KMS-11 (cell line): ENCODE measurements around the gene BCKDHA.
A peak's percentile ranks its signal among the peaks of the same experiment; 100 is the strongest.
"Not testable (repeated sequence)": the region's sequence is repeated elsewhere in the genome, so short reads cannot be mapped to it uniquely, and the experiment has no call there.

Source experiments
- H2AFZ ChIP-seq: fragments of 200-600 bp; sonication (generic); 2 replicates; pipeline ENCODE4 v1.6.1; 2016; ENCODE audit warnings: antibody characterized with exemption, mixed run types, low read depth
- H3K27ac ChIP-seq: fragments of 200-600 bp; sonication (generic); 2 replicates; pipeline ENCODE4 v1.6.1; 2016; ENCODE audit warnings: mild to moderate bottlenecking, mixed run types
- H3K27me3 ChIP-seq: fragments of 200-600 bp; sonication (generic); 2 replicates; pipeline ENCODE4 v1.6.1; 2017; ENCODE audit warnings: mild to moderate bottlenecking, low read depth, mixed run types, moderate library complexity; ENCODE audit not compliant: insufficient read depth
- H3K36me3 ChIP-seq: fragments of 200-600 bp; sonication (generic); 2 replicates; pipeline ENCODE4 v1.6.1; 2017; ENCODE audit warnings: mild to moderate bottlenecking, mixed run types; ENCODE audit not compliant: insufficient read depth
- H3K4me1 ChIP-seq: fragments of 200-600 bp; sonication (generic); 2 replicates; pipeline ENCODE4 v1.6.1; 2016; ENCODE audit warnings: mild to moderate bottlenecking, low read depth, mixed run types; ENCODE audit not compliant: poor library complexity, severe bottlenecking
- H3K4me2 ChIP-seq: fragments of 200-600 bp; sonication (generic); 2 replicates; pipeline ENCODE4 v1.7.0; 2016; ENCODE audit warnings: mild to moderate bottlenecking, mixed run types
- H3K4me3 ChIP-seq: fragments of 200-600 bp; sonication (generic); IDR thresholded peaks from 2 replicates; pipeline ENCODE4 v1.6.1; 2017; ENCODE audit warnings: low read depth, low read length, mixed read lengths; ENCODE audit not compliant: insufficient read depth
- H3K79me2 ChIP-seq: fragments of 200-600 bp; sonication (generic); 2 replicates; pipeline ENCODE4 v1.6.1; 2016; ENCODE audit warnings: low read depth, mixed run types; ENCODE audit not compliant: insufficient read depth
- H3K9ac ChIP-seq: fragments of 200-600 bp; sonication (generic); 2 replicates; pipeline ENCODE4 v1.6.1; 2016; ENCODE audit warnings: mild to moderate bottlenecking, mixed run types
- H4K20me1 ChIP-seq: fragments of 200-600 bp; sonication (generic); 2 replicates; pipeline ENCODE4 v1.6.1; 2016; ENCODE audit warnings: mild to moderate bottlenecking, mixed run types; ENCODE audit not compliant: insufficient read depth
- TF ChIP-seq, protein P1 (sequence below): fragments of 200-600 bp; sonication (generic); conservative IDR thresholded peaks from 2 replicates; pipeline ENCODE4 v1.6.1; 2017; ENCODE audit warnings: low read depth, mild to moderate bottlenecking, antibody characterized with exemption, low read length, moderate library complexity, mixed read lengths

BCKDHA gene

DNA sequence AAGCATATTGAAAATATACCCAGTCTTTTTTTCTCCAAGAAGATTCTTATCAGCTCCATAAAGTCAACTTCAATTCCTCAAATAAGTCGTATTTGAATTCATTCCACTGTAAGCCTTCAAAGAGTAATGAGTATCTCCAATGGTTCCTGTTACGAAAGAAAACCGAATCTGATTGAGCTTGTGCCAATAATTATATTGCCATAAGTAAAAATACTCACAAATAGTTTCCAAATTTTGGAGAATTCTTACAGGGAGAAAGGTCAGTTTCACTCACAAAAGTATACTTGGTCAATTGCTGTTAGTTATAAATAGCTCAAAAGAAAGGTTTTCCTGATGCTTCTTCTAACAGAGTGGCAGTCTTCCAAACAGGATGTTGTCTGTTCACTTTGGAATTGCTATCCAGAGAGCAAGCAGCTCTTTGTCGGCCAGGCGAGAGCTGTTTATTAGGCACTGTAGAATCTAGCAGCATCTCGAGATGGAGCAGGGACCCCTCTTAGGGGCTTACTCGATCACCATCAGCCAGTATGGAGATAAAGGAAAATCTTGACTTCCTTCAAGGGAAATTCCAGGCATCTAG is 58.8 kb downstream of the BCKDHA start:
- peak overlapping the region; percentile 32; the same call in 1 of the 2 replicates for H3K4me2 ChIP-seq
- TF ChIP-seq, protein P1, sequence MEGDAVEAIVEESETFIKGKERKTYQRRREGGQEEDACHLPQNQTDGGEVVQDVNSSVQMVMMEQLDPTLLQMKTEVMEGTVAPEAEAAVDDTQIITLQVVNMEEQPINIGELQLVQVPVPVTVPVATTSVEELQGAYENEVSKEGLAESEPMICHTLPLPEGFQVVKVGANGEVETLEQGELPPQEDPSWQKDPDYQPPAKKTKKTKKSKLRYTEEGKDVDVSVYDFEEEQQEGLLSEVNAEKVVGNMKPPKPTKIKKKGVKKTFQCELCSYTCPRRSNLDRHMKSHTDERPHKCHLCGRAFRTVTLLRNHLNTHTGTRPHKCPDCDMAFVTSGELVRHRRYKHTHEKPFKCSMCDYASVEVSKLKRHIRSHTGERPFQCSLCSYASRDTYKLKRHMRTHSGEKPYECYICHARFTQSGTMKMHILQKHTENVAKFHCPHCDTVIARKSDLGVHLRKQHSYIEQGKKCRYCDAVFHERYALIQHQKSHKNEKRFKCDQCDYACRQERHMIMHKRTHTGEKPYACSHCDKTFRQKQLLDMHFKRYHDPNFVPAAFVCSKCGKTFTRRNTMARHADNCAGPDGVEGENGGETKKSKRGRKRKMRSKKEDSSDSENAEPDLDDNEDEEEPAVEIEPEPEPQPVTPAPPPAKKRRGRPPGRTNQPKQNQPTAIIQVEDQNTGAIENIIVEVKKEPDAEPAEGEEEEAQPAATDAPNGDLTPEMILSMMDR, result no peak
- no peak overlapping the region for H3K9ac ChIP-seq
- H3K79me2 ChIP-seq, result no peaks in the 10 kb centered on the region
- H3K27me3 ChIP-seq, result no peaks in the 10 kb centered on the region
- no peak overlapping the region for H2AFZ ChIP-seq
- no peaks in the 10 kb centered on the region for H4K20me1 ChIP-seq
- H3K4me3 ChIP-seq, result no peak overlapping the region
- H3K36me3 ChIP-seq, result no peaks in the 10 kb centered on the region
- peaks cover 31% of the 10 kb centered on the region for H3K4me1 ChIP-seq
- H3K27ac ChIP-seq, result no peak overlapping the region

DNA sequence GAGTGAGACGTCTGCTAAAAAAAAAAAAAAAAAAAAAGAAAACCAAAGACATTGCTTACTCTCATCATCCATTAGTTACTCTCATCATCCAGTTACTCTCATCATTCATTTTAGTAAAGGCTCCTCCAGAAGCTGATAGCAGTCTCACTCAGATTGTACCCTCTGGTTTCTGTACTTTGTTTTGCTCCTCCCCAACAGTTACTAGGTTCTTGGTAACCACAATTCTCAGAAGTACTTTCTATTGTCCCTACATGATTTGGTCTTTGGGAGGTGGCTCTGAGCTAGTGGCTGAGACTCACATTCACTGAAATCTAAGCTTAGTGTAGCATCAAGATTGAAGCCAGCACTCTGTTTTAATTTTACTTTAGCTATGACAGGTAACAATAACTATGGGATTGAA is 59.6 kb downstream of the BCKDHA start:
- H4K20me1 ChIP-seq, result no peaks in the 10 kb centered on the region
- no peak overlapping the region for H3K9ac ChIP-seq
- peaks cover 31% of the 10 kb centered on the region for H3K4me1 ChIP-seq
- no peaks in the 10 kb centered on the region for H3K27me3 ChIP-seq
- H3K27ac ChIP-seq, result no peak overlapping the region
- H3K4me3 ChIP-seq, result no peak overlapping the region
- TF ChIP-seq, protein P1, result no peak
- H3K79me2 ChIP-seq, result no peaks in the 10 kb centered on the region
- H3K36me3 ChIP-seq, result no peaks in the 10 kb centered on the region
- H2AFZ ChIP-seq, result no peak overlapping the region
- peak overlapping the region; percentile 32; the same call in 1 of the 2 replicates for H3K4me2 ChIP-seq

DNA sequence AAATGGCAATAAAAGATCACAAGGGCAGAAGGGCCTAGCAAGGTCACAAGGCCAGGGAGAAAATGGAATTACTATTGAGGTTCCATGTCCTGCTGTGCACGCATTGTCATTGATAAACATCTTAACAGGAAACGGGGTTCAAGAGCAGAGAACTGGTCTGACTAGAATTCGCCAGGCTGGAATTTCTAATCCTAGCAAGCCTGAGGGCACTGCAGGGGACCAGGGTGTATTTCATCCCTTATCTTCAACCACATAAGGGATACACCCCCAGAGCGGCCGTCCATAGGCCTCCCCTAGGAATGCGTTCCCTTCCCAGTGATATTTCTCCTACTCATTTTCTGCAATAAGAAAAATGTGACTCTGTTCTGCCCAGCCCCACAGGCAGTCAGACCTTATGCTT is 64.9 kb downstream of the BCKDHA start:
- H3K4me2 ChIP-seq, result no peak overlapping the region

DNA sequence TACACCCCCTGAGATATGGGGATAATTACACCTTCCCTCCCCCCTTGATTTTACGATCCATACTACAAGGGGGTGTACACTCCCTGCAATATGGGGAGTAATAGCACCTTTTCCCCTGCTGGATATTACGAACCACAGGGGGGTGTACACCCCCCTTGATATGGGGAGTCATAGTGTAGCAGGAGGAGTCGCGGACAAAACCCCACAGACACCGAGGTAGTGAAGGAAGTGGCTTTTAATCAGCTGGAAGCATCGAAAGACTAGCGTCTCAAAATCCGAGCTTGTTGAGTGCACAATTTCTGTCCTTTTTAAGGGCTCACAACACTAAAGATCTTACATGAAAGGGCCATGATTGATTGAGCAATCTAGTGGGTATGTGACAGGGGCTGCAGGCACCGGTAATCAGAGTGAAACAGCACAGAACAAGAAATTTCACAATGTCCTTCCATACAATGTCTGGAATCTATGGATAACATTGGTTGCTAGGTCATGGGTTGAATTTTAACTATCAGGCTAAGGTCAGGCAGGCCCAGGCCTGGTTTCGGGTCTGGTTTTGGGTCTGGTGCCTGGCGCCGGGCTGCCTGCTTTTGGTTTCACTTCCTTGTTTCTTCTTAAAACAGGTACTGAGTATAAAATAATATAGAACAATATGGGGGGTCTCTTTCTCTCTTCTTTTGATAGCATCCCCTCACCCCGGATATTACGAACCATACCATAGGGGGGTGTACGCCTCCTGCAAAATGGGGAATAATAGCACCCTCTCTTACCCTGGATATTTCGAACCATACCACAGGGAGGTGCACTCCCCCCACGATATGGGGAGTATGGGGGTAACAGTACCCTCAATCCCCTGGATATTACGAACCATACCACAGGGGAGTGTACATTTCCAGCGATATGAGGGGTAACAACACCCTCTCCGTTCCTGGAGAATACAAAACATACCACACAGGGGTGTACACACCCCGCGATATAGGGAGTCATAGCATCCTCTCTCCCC is 65.9 kb downstream of the BCKDHA start:
- not testable (repeated sequence) for H3K27ac ChIP-seq

More for the DNA sequence above, 64.9 kb downstream of the BCKDHA start:
- Histone ChIP-seq H2AFZ (no peak overlapping the region), H3K9ac (no peak overlapping the region), H3K79me2 (no peaks in the 10 kb centered on the region), H3K4me1 (peaks cover 11% of the 10 kb centered on the region), H3K36me3 (no peaks in the 10 kb centered on the region), H3K27me3 (no peaks in the 10 kb centered on the region), H3K27ac (no peak overlapping the region), H3K4me3 (no peak overlapping the region), H4K20me1 (no peaks in the 10 kb centered on the region)
- TF ChIP-seq, protein P1, result no peak

More for the DNA sequence above, 65.9 kb downstream of the BCKDHA start:
- not testable (repeated sequence) for H3K36me3 ChIP-seq, H3K4me3 ChIP-seq, H3K4me2 ChIP-seq, H3K79me2 ChIP-seq, H3K9ac ChIP-seq, H3K27me3 ChIP-seq, H4K20me1 ChIP-seq, H2AFZ ChIP-seq, H3K4me1 ChIP-seq
